H54 (cell line): ENCODE data around the gene HOXD4.

ENCODE experiments used
- DNase-seq: peaks from one replicate; pipeline ENCODE4 v3.0.0; 2011; ENCODE audit warnings: low spot score, mixed read lengths; ENCODE audit not compliant: insufficient read length
- FAIRE-seq: peaks from 3 replicates; lab custom pipeline; 2011; peaks lifted over from hg19 to GRCh38; lab: Jason Lieb, UNC
- POLR2A ChIP-seq: IDR thresholded peaks from 2 replicates; pipeline ENCODE4 v1.6.1; 2011; ENCODE audit warnings: low read depth, mild to moderate bottlenecking, low read length

HOXD4 gene

GRCh38 chr2:176158855-176159662, 7.7 kb downstream of the HOXD4 start:
- no peak for TF ChIP-seq POLR2A
- FAIRE-seq, result no peak
- no peak for DNase-seq

- TF ChIP-seq POLR2A, result no peak
- DNase-seq (no peak), FAIRE-seq (no peak)
Measured at GRCh38 chr2:176159663-176160250, 8.4 kb downstream of the HOXD4 start.

DNA sequence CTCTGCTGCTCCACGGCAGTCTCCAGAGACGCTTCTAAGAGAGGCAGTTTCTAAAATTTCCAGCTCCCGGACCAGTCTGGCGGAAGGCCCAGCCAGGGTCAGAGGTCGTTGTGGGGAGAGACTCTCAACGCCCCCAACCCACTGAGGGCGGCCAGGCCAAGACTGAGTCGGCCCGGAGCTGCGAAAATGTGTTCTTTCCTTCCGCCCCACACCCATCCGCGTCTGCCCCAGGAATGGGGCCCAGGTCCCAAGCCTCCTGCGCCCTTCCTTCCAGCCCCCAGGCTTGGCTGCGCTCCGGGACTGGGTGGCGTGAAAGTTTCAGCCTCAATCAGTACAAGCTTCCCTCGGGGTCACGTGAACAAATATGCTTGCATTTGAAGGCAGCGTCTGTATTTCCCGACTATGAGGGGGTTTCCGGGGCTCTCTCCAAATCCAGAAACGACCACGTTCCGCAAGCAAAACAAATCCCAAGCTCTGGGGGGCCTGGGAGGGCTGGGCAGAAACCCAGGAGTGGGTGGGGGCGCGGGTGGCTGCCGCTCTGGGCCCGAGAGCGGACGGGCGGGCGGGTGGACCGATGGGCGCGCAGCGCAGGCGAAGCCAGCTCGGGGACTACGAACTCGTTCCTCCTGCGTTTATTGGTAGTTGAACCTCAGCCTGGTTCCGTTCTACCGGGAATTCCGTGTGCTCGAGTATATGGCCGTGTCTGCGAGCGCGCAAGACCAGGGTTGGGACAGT, 9.1 kb downstream of the HOXD4 start:
- DNase-seq (no peak), FAIRE-seq (no peak)
- TF ChIP-seq POLR2A, result no peak

DNA sequence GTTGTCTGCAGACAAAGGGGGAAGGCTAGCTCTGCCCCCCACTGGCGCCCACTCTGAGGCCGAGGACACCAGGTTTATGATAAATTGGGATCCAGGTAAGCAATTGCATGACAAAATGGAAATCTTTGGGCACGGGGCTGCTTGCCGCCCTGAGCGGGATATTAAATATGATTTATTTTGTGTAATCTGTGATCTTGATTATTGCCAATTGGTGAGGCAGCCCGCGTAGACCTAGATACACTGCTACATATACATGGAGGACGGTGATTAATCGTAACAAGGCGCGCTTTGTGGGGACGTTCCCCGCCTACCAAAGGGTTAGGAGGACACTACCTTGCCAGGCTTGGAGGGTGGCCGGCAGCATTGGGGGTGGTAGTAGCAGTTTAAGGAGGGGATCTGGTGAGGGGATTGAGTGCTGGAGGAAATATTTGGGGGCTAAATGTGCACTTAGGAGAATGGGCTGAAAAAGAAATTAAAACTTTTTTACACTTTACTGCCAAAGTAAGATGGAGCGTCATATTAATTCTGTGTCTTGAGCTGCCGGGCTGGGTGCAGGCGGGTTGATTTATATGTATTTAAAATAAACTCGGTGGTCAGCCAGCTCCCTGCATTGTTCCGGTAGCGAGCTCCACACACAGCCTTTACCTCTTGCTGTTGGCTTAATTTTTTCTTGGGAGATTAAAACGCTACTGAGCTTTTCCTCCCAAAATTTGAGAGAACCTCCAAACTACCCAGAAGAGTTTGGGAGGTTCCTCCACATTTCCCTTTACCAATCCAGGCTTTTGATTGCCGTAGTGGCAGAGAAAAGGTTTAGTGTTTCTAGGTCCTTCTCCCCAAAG, 9.9 kb downstream of the HOXD4 start:
- no peak for DNase-seq
- no peak for TF ChIP-seq POLR2A
- FAIRE-seq, result no peak

GRCh38 chr2:176161825-176162626, 10.7 kb downstream of the HOXD4 start:
- no peak for FAIRE-seq
- TF ChIP-seq POLR2A, result no peak
- DNase-seq, result no peak

- no peak for DNase-seq
- FAIRE-seq, result no peak
- no peak for TF ChIP-seq POLR2A
Measured at GRCh38 chr2:176162911-176163671, 11.7 kb downstream of the HOXD4 start.

DNA sequence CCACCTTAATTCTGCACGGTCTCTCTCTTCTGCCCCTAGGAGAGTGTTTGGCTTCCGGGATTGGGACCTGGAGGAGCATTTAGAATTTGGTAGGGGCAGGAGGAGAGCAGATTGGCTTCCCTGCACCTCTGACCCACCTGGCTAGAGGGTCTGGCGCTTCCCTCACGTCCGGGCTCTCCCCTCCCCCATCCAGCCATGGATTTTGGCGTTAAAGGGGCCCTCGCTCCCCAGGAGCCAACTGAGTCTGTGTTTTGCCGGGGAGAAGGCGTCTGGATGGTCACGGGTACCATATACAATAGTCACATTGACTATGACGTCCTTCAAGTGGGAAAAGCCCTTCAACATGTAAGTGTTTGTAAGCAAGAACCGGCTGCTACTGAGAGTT, 12.3 kb downstream of the HOXD4 start:
- DNase-seq (no peak), FAIRE-seq (no peak)
- TF ChIP-seq POLR2A, result no peak

GRCh38 chr2:176164201-176164600, 12.9 kb downstream of the HOXD4 start:
- FAIRE-seq, result no peak
- TF ChIP-seq POLR2A, result no peak

GRCh38 chr2:176164611-176165369, 13.4 kb downstream of the HOXD4 start:
- FAIRE-seq (no peak), DNase-seq (no peak)

More at GRCh38 chr2:176164201-176164600, 12.9 kb downstream of the HOXD4 start:
- no peak for DNase-seq

GRCh38 chr2:176165370-176166050, 14.2 kb downstream of the HOXD4 start:
- FAIRE-seq, result no peak
- TF ChIP-seq POLR2A, result no peak
- DNase-seq, result no peak

More at GRCh38 chr2:176164611-176165369, 13.4 kb downstream of the HOXD4 start:
- no peak for TF ChIP-seq POLR2A

DNA sequence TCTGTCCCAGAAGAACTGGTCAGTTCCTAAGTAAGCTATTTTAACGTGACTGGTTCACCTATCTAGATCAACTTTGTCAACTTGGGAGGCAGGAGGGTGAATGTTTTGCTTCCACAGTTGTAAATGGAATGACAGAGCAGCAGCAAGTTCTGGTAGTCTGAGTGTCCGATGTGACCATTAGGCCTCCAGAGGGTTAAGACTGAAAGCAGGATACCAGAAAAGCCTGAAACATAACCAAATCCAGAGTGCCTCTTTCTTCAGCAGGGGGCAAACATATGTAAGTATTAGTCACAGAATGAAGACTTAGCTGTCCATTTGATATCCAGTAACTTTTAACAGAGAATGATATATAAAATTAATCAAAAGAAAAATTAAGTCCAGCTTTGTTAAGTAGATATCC, 14.9 kb downstream of the HOXD4 start:
- FAIRE-seq (no peak), DNase-seq (no peak)
- TF ChIP-seq POLR2A, result no peak

- no peak for DNase-seq
- FAIRE-seq, result no peak
- no peak for TF ChIP-seq POLR2A
Measured at GRCh38 chr2:176167398-176167797, 16.0 kb downstream of the HOXD4 start.
